GM12878 (cell line): ENCODE results near the gene RALGPS1. TPM values are rescaled to one million over a fixed set of nuclear protein-coding genes. Genes with fewer than 3 reads are reported as not detected.

Experiments
- ATAC-seq: fragments of 200-7000 bp; cut with Tn5 transposase; 3 replicates; pipeline ENCODE4 v1.9.1; 2020; ENCODE audit warnings: mild to moderate bottlenecking, moderate library complexity
- BruUV-seq: library from RNA; stranded (reverse); fragments of 400-500 nt; replicated peaks from 2 replicates; lab custom pipeline; 2021; lab: Mats Ljungman, UMichigan
- CTCF ChIA-PET: fragments of 300-600 bp; sonication (Branson Sonifier 250); formaldehyde crosslinking; extraction: SDS; loops from one replicate; lab custom pipeline; 2021; ENCODE audit warnings: inconsistent platforms; lab: Yijun Ruan, JAX
- POLR2A ChIA-PET: fragments of 350-600 bp; formaldehyde crosslinking; extraction: SDS; loops from one replicate; lab custom pipeline; 2021; ENCODE audit warnings: inconsistent platforms; lab: Charles Lee
- RAD21 ChIA-PET: fragments of 300-600 bp; sonication (Branson Sonifier 250); formaldehyde crosslinking; loops from one replicate; lab custom pipeline; 2023; ENCODE audit warnings: antibody characterized with exemption; ENCODE audit not compliant: unreplicated experiment; lab: Charles Lee
- SMC1A ChIA-PET: fragments of 300-600 bp; sonication (Branson Sonifier 250); formaldehyde crosslinking; loops from one replicate; lab custom pipeline; 2023; ENCODE audit not compliant: unreplicated experiment, uncharacterized antibody; lab: Charles Lee
- DNase-seq: peaks from one replicate; pipeline ENCODE4 v3.0.0-alpha.2; 2011; ENCODE audit warnings: low read depth, low spot score
- FAIRE-seq: peaks from 3 replicates; lab custom pipeline; 2011; peaks lifted over from hg19 to GRCh38; lab: Jason Lieb, UNC
- H2AFZ ChIP-seq: 2 replicates; pipeline ENCODE4 v1.6.0; 2011; ENCODE audit warnings: low read depth, low read length, control low read depth; ENCODE audit not compliant: control insufficient read depth
- H3K27ac ChIP-seq: 2 replicates; pipeline ENCODE4 v1.5.1; 2011; ENCODE audit warnings: control low read depth; ENCODE audit not compliant: control insufficient read depth, insufficient read depth
- H3K27me3 ChIP-seq, 2 experiments: replicated peaks in 1 of 2; 2 replicates each; pipeline versions ENCODE4 v1.6.0 to v1.6.1; 2011; ENCODE audit warnings: low read length in 1 of 2; ENCODE audit not compliant: control insufficient read depth in 2 of 2, insufficient read depth in 2 of 2
- H3K36me3 ChIP-seq, 2 experiments: 2 replicates each; pipeline ENCODE4 v1.5.1; 2011; ENCODE audit warnings: low read length in 1 of 2; ENCODE audit not compliant: control insufficient read depth in 2 of 2, insufficient read depth in 2 of 2
- H3K4me1 ChIP-seq: 2 replicates; pipeline ENCODE4 v1.6.1; 2011; ENCODE audit warnings: mild to moderate bottlenecking, low read length, moderate library complexity, mixed read lengths; ENCODE audit not compliant: control insufficient read depth, insufficient read depth
- H3K4me2 ChIP-seq: 2 replicates; pipeline ENCODE4 v1.6.0; 2011; ENCODE audit warnings: control low read depth; ENCODE audit not compliant: control insufficient read depth, insufficient read depth
- H3K4me3 ChIP-seq: fragments of 200-600 bp; sonication (generic); 2 replicates; pipeline ENCODE4 v1.5.1; 2016
- H3K79me2 ChIP-seq: 2 replicates; pipeline ENCODE4 v1.6.0; 2011; ENCODE audit warnings: low read length; ENCODE audit not compliant: control insufficient read depth, insufficient read depth
- H3K9ac ChIP-seq: 2 replicates; pipeline ENCODE4 v1.8.0; 2011; ENCODE audit warnings: low read length, control low read depth, mixed read lengths; ENCODE audit not compliant: control insufficient read depth, insufficient read depth
- H3K9me3 ChIP-seq: replicated peaks from 3 replicates; pipeline ENCODE4 v1.5.1; 2011; ENCODE audit warnings: mild to moderate bottlenecking, low read length; ENCODE audit not compliant: control insufficient read depth, insufficient read depth
- H4K20me1 ChIP-seq: 2 replicates; pipeline ENCODE4 v1.6.0; 2011; ENCODE audit not compliant: control insufficient read depth, insufficient read depth
- ASH2L ChIP-seq: fragments of 300-600, 200-600 bp; sonication (generic); IDR thresholded peaks from 2 replicates; pipeline ENCODE4 v1.6.1; 2017; ENCODE audit warnings: low read depth, mild to moderate bottlenecking, borderline replicate concordance
- CBFB ChIP-seq: IDR thresholded peaks from 2 replicates; pipeline ENCODE4 v1.6.1; 2016; ENCODE audit warnings: antibody characterized with exemption, low read depth
- CBX5 ChIP-seq: sonication (generic); IDR thresholded peaks from 2 replicates; pipeline ENCODE4 v1.6.1; 2016; ENCODE audit warnings: low read depth, moderate library complexity, mild to moderate bottlenecking, inconsistent platforms
- EP300 ChIP-seq, 2 experiments: fragments of 150-350 bp in 1 of 2; IDR thresholded peaks; 2 replicates each; pipeline ENCODE4 v1.6.1; 2011 to 2012; ENCODE audit warnings: low read depth in 2 of 2, low read length in 2 of 2, borderline replicate concordance in 1 of 2, improper control_type of control experiment in 1 of 2, inconsistent platforms in 1 of 2; ENCODE audit not compliant: control insufficient read depth in 1 of 2
- ETV6 ChIP-seq, 2 experiments: fragments of 450-650 bp in 1 of 2; IDR thresholded peaks in 1 of 2; conservative IDR thresholded peaks in 1 of 2; 2 replicates each; pipeline ENCODE4 v1.6.1; 2014; ENCODE audit warnings: antibody characterized with exemption in 1 of 2, borderline replicate concordance in 1 of 2, low read depth in 1 of 2, mild to moderate bottlenecking in 1 of 2, moderate library complexity in 1 of 2
- EZH2 ChIP-seq: IDR thresholded peaks from 2 replicates; pipeline ENCODE4 v1.6.1; 2012; ENCODE audit warnings: low read depth, mild to moderate bottlenecking, control low read depth, inconsistent platforms, low read length, borderline replicate concordance; ENCODE audit not compliant: control insufficient read depth
- FOS ChIP-seq: IDR thresholded peaks from 3 replicates; pipeline ENCODE4 v1.6.1; 2011; ENCODE audit warnings: borderline replicate concordance; ENCODE audit not compliant: insufficient read length; ENCODE audit errors: extremely low read depth
- IKZF1 ChIP-seq: fragments of 450-650 bp; conservative IDR thresholded peaks from 2 replicates; pipeline ENCODE4 v1.6.1; 2017; ENCODE audit warnings: antibody characterized with exemption, mild to moderate bottlenecking
- KLF5 ChIP-seq: fragments of 450-650 bp; IDR thresholded peaks from 2 replicates; pipeline ENCODE4 v1.6.1; 2014; ENCODE audit warnings: mild to moderate bottlenecking; ENCODE audit not compliant: partially characterized antibody
- MXI1 ChIP-seq: fragments of 150-350 bp; IDR thresholded peaks from 2 replicates; pipeline ENCODE4 v1.6.1; 2011; ENCODE audit warnings: low read depth, mild to moderate bottlenecking, inconsistent platforms, low read length, improper control_type of control experiment
- NR2C1 ChIP-seq: fragments of 450-650 bp; IDR thresholded peaks from 2 replicates; pipeline ENCODE4 v1.6.1; 2017; ENCODE audit warnings: antibody characterized with exemption, mild to moderate bottlenecking, moderate library complexity
- SIX5 ChIP-seq: IDR thresholded peaks from 2 replicates; pipeline ENCODE4 v1.6.1; 2011; ENCODE audit warnings: mild to moderate bottlenecking, low read depth, low read length, moderate library complexity; ENCODE audit not compliant: severe bottlenecking
- SP1 ChIP-seq: IDR thresholded peaks from one replicate; pipeline ENCODE4 v1.6.1; 2011; ENCODE audit warnings: low read depth, low read length
- TCF7 ChIP-seq: IDR thresholded peaks from 2 replicates; pipeline ENCODE4 v1.6.1; 2014; ENCODE audit warnings: antibody characterized with exemption, borderline replicate concordance
- WGBS: methylation state at CpG from one replicate; pipeline ENCODE4 v1.1.6; 2016; ENCODE audit warnings: low lambda C conversion rate; ENCODE audit not compliant: insufficient replicate concordance, insufficient coverage; ENCODE audit errors: missing lambda C conversion rate; 5-methylcytosine and 5-hydroxymethylcytosine counted together
- in situ Hi-C: fragments of 300-500 bp; cut with MboI; formaldehyde crosslinking; loops from 9 replicates; pipeline ENCODE4 v1.14.3; 2018; ENCODE audit warnings: mixed read lengths
- intact Hi-C: fragments of 100-400 bp; cut with micrococcal nuclease; formaldehyde crosslinking; loops from one replicate; pipeline ENCODE4 v1.14.2; 2022; ENCODE audit not compliant: unreplicated experiment
- polyA plus RNA-seq, 11 experiments: library from polyadenylated mRNA; depleted of rRNA in 4 of 11; unstranded in 6 of 11; stranded (reverse) in 5 of 11; fragments of >200 nt; fragmentation: Nextera tagmentation in 4 of 11; fragmentation: Illumina TruSeq in 1 of 11; extraction: Ambion mirVana in 4 of 11; extraction: Trizol in 1 of 11; gene quantifications; 1 replicate in 1 of 11; 2 replicates in 10 of 11; pipeline versions ENCODE4 v1.2.1 to v1.2.3, GENCODE V29; 2011 to 2016; ENCODE audit warnings: inconsistent platforms in 2 of 11, missing spikeins in 2 of 11, low read depth in 1 of 11
- total RNA-seq, 4 experiments: library from RNA; depleted of rRNA in 3 of 4; stranded (reverse); fragments of >200 nt in 3 of 4; fragmentation: Illumina TruSeq in 1 of 4; extraction: Trizol in 1 of 4; gene quantifications; 2 replicates each; pipeline versions ENCODE4 v1.2.1 to v1.2.3, GENCODE V29; 2013 to 2021
- TF ChIP-seq, protein P1 (sequence below): fragments of 450-650 bp; formaldehyde crosslinking; IDR thresholded peaks from 2 replicates; pipeline ENCODE4 v1.4.0; 2020; ENCODE audit warnings: mild to moderate bottlenecking, moderate library complexity
- TF ChIP-seq, protein P2 (sequence below): fragments of 450-650 bp; IDR thresholded peaks from 2 replicates; pipeline ENCODE4 v1.6.1; 2017; ENCODE audit warnings: mild to moderate bottlenecking, low read depth, inconsistent platforms; ENCODE audit not compliant: poor library complexity, severe bottlenecking

Gene RALGPS1
- total and polyA plus RNA-seq, 10 of the 15 experiments (the other 5 are each of a cell fraction or from before 2014, with no cell fraction given): 0.13 to 5.6 (median 2.7) TPM

DNA sequence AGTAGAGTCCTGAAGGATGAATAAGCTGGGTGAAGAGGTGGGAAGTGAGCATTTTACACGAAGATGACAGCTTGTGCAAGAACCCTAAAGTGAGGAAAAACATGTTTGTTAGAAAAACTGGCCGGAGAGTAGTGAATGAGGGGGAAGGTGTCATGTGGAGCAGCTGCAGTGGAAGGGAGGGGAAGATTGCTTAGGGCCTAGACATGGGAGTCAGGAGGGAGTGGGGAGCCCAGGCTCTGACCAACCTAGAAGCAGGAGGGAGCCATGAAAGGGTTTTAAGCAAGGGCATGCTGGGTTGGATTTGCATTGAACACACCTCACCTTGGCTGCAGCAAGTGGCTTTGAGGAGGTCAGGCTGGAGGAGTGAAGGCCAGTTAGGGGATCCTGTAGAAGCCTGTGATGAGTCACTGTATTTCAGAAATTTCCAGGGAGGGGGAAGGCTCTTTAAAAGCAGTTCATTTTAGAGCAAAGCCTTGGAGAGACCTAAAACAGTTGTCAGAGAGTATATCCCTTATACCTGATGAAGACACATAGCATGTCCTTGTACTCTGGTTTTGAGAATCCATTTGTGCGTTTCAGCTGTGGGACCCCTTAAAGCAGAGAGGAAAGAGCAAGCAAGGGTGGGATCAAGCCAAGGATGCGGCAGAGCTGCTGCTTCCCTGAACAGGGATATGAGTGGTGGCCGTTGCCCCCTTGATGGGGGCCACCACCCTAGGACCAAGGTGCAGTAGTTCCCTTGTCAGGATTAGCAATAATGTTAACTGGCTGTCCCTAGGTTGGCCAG, 162.5 kb downstream of the RALGPS1 start:
- SMC1A ChIA-PET: interaction anchor here (1.1 to 1.8 kb wide), 6 partner anchors 7 to 78 kb away, joined by 3 to 7 read pairs (median 4); no protein-coding TSS in a partner anchor

DNA sequence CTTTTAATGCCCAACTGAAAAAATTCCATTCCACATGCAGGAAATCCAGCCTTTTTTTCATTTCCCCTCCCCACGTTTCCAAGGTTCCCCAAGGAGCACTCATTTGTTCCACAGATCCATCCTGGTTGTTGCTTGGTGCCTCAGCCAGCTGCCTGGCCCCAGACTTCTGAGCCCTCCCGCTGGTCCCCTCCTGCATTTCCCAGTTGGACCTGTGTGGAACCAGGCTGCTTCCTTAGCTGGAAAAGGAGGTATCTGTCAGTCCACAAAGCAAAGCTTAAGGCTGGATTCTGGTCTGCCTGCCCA, 163.0 kb downstream of the RALGPS1 start:
- H3K9me3 ChIP-seq: no peaks in the 10 kb centered on the region
- intact Hi-C loops: no loop called here
- ChIA-PET RAD21 (no interaction called here), CTCF (interaction anchor here (0.6 kb wide), 1 partner anchor 14 kb away, joined by 3 read pairs; no protein-coding TSS in a partner anchor), SMC1A (interaction anchor here (0.9 to 1.8 kb wide), 7 partner anchors 14 to 94 kb away, joined by 3 to 7 read pairs (median 3); no protein-coding TSS in a partner anchor), POLR2A (no interaction called here)
- H3K27me3 ChIP-seq: no peaks in the 10 kb centered on the region
- no peaks in the 10 kb centered on the region for H3K4me1 ChIP-seq
- BruUV-seq: no TSS peak
- no peaks in the 10 kb centered on the region for H3K79me2 ChIP-seq
- no peaks in the 10 kb centered on the region for H4K20me1 ChIP-seq
- no peak overlapping the region for H3K27ac ChIP-seq
- H2AFZ ChIP-seq: no peak overlapping the region
- FAIRE-seq: no peak
- no peak overlapping the region for H3K9ac ChIP-seq
- no peak for ATAC-seq
- no peak overlapping the region for H3K4me3 ChIP-seq
- WGBS: 48% methylated on average over 2 of the region's 2 CpGs
- in situ Hi-C loops: no loop called here
- no peak overlapping the region for H3K4me2 ChIP-seq
- no peaks in the 10 kb centered on the region; a peak in 1 of 4 replicates for H3K36me3 ChIP-seq
- no peak for DNase-seq
- TF ChIP-seq, protein P1, sequence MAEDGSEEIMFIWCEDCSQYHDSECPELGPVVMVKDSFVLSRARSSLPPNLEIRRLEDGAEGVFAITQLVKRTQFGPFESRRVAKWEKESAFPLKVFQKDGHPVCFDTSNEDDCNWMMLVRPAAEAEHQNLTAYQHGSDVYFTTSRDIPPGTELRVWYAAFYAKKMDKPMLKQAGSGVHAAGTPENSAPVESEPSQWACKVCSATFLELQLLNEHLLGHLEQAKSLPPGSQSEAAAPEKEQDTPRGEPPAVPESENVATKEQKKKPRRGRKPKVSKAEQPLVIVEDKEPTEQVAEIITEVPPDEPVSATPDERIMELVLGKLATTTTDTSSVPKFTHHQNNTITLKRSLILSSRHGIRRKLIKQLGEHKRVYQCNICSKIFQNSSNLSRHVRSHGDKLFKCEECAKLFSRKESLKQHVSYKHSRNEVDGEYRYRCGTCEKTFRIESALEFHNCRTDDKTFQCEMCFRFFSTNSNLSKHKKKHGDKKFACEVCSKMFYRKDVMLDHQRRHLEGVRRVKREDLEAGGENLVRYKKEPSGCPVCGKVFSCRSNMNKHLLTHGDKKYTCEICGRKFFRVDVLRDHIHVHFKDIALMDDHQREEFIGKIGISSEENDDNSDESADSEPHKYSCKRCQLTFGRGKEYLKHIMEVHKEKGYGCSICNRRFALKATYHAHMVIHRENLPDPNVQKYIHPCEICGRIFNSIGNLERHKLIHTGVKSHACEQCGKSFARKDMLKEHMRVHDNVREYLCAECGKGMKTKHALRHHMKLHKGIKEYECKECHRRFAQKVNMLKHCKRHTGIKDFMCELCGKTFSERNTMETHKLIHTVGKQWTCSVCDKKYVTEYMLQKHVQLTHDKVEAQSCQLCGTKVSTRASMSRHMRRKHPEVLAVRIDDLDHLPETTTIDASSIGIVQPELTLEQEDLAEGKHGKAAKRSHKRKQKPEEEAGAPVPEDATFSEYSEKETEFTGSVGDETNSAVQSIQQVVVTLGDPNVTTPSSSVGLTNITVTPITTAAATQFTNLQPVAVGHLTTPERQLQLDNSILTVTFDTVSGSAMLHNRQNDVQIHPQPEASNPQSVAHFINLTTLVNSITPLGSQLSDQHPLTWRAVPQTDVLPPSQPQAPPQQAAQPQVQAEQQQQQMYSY (CRISPR knock-in tag): no peak
- TF ChIP-seq, protein P2, sequence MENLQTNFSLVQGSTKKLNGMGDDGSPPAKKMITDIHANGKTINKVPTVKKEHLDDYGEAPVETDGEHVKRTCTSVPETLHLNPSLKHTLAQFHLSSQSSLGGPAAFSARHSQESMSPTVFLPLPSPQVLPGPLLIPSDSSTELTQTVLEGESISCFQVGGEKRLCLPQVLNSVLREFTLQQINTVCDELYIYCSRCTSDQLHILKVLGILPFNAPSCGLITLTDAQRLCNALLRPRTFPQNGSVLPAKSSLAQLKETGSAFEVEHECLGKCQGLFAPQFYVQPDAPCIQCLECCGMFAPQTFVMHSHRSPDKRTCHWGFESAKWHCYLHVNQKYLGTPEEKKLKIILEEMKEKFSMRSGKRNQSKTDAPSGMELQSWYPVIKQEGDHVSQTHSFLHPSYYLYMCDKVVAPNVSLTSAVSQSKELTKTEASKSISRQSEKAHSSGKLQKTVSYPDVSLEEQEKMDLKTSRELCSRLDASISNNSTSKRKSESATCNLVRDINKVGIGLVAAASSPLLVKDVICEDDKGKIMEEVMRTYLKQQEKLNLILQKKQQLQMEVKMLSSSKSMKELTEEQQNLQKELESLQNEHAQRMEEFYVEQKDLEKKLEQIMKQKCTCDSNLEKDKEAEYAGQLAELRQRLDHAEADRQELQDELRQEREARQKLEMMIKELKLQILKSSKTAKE: no peak
- no peak for TF ChIP-seq KLF5
- TF ChIP-seq ETV6 (conservative IDR thresholded peaks at IDR 0.05 in 1 of 2, IDR thresholded peaks at IDR 0.05 in 1 of 2; ENCODE audit: borderline replicate concordance in 1 of 2, low read depth in 1 of 2): no peak

More for the DNA sequence above, 162.5 kb downstream of the RALGPS1 start:
- DNase-seq: no peak
- intact Hi-C loops: no loop called here
- POLR2A ChIA-PET: no interaction called here
- no peak for TF ChIP-seq ASH2L
- TF ChIP-seq CBFB: no peak
- TF ChIP-seq IKZF1: no peak
- no peak for TF ChIP-seq MXI1
- TF ChIP-seq NR2C1: no peak
- no peak for TF ChIP-seq EP300 (IDR thresholded peaks at IDR 0.05; ENCODE audit: borderline replicate concordance in 1 of 2, control insufficient read depth in 1 of 2, low read depth in 2 of 2, low read length in 2 of 2)
- TF ChIP-seq SP1: no peak
- no peak for TF ChIP-seq SIX5
- TF ChIP-seq CBX5: no peak
- TF ChIP-seq EZH2: no peak
- no peak for TF ChIP-seq FOS
- no peak for TF ChIP-seq TCF7
- TF ChIP-seq, all 136 proteins: peak for 0
- Histone ChIP-seq H3K79me2 (no peaks in the 10 kb centered on the region), H3K4me2 (no peak overlapping the region), H3K9me3 (no peaks in the 10 kb centered on the region; the same call in 2 of the 3 replicates), H3K4me3 (no peak overlapping the region), H3K36me3 (no peaks in the 10 kb centered on the region; a peak in 1 of 4 replicates), H3K27me3 (no peaks in the 10 kb centered on the region), H3K4me1 (no peaks in the 10 kb centered on the region), H2AFZ (no peak overlapping the region), H4K20me1 (no peaks in the 10 kb centered on the region), H3K27ac (no peak overlapping the region), H3K9ac (no peak overlapping the region)
- FAIRE-seq: no peak
- no peak for ATAC-seq
- CTCF ChIA-PET: interaction anchor here (1.1 to 3.1 kb wide), 3 partner anchors 14 to 54 kb away, joined by 3 to 8 read pairs (median 7); no protein-coding TSS in a partner anchor
- in situ Hi-C loops: no loop called here
- BruUV-seq: no TSS peak
- 91% methylated on average over 5 of the region's 5 CpGs for WGBS
- RAD21 ChIA-PET: interaction anchor here (1.1 to 1.6 kb wide), 3 partner anchors 15 to 121 kb away, joined by 3 to 7 read pairs (median 7); no protein-coding TSS in a partner anchor
